Activated T-helper 17 cell treated with anti-CD3 and anti-CD28 coated beads, Interleukin-2, amount 50 U/mL, for 72 hours (primary cell): Measurements from ENCODE around the gene OTC. TPM values are rescaled to one million over a fixed set of nuclear protein-coding genes. Genes with fewer than 3 reads are reported as not detected.

Source experiments
- ATAC-seq: fragments of 150-1000 bp; cut with Tn5 transposase; replicated peaks from 2 replicates; pipeline ENCODE4 v1.10.0; 2021; ENCODE audit warnings: mild to moderate bottlenecking, moderate library complexity
- H3K27ac Mint-ChIP-seq: one replicate; pipeline ENCODE4 v1.8.0; 2022; ENCODE audit warnings: mixed read lengths
- H3K27me3 Mint-ChIP-seq: one replicate; pipeline ENCODE4 v1.8.0; 2022; ENCODE audit warnings: mixed read lengths
- H3K36me3 Mint-ChIP-seq: one replicate; pipeline ENCODE4 v1.8.0; 2022; ENCODE audit warnings: low read depth, mild to moderate bottlenecking, mixed read lengths
- H3K4me1 Mint-ChIP-seq: one replicate; pipeline ENCODE4 v1.8.0; 2022; ENCODE audit warnings: mixed read lengths
- H3K4me3 Mint-ChIP-seq: one replicate; pipeline ENCODE4 v1.8.0; 2022; ENCODE audit warnings: mild to moderate bottlenecking, mixed read lengths
- H3K9me3 Mint-ChIP-seq: one replicate; pipeline ENCODE4 v1.8.0; 2022; ENCODE audit warnings: mixed read lengths
- total RNA-seq, 2 donors: library from RNA; stranded (reverse); gene quantifications; one replicate each; pipeline ENCODE4 v1.2.3, GENCODE V29; 2022

The OTC gene
- total RNA-seq, 2 donors from 2014 or later, result 0.21 TPM; not detected in 1

- Mint-ChIP-seq H3K4me3 (no peak overlapping the region), H3K9me3 (no peaks in the 10 kb centered on the region)
- no peak for ATAC-seq
Observed at GRCh38 chrX:38336538-38337240, 15.7 kb upstream of the OTC start.

DNA sequence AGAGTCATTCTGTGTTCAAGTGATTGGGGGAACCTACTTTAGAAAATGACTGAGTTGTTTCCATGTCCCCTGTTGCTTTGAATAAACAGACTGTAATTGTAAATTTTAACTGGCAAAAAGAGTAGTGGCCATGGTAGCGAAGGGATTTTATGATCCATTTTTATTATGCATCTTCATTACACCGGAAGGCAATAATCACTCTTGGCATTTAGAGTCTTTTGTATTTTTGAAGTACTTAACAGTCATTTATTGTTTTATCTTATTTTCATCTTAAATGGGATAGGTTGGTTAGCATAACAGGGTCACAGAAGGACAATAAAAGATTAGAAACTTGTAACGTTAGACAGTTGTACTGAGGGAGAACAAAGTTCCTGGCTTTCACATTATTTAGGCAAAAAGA, 11.0 kb upstream of the OTC start:
- Mint-ChIP-seq H3K9me3 (no peaks in the 10 kb centered on the region), H3K36me3 (no peaks in the 10 kb centered on the region), H3K27me3 (no peaks in the 10 kb centered on the region), H3K4me3 (no peak overlapping the region), H3K4me1 (no peaks in the 10 kb centered on the region), H3K27ac (no peak overlapping the region)
- ATAC-seq, result no peak

More at GRCh38 chrX:38336538-38337240, 15.7 kb upstream of the OTC start:
- H3K4me1 Mint-ChIP-seq, result no peaks in the 10 kb centered on the region
- no peaks in the 10 kb centered on the region for H3K27me3 Mint-ChIP-seq
- no peak overlapping the region for H3K27ac Mint-ChIP-seq
- H3K36me3 Mint-ChIP-seq, result no peaks in the 10 kb centered on the region

- no peaks in the 10 kb centered on the region for H3K27me3 Mint-ChIP-seq
- H3K36me3 Mint-ChIP-seq, result no peaks in the 10 kb centered on the region
- no peaks in the 10 kb centered on the region for H3K4me1 Mint-ChIP-seq
- no peak for ATAC-seq
- no peak overlapping the region for H3K4me3 Mint-ChIP-seq
- H3K9me3 Mint-ChIP-seq, result no peaks in the 10 kb centered on the region
- no peak overlapping the region for H3K27ac Mint-ChIP-seq
Observed at GRCh38 chrX:38342853-38343778, 9.3 kb upstream of the OTC start.

DNA sequence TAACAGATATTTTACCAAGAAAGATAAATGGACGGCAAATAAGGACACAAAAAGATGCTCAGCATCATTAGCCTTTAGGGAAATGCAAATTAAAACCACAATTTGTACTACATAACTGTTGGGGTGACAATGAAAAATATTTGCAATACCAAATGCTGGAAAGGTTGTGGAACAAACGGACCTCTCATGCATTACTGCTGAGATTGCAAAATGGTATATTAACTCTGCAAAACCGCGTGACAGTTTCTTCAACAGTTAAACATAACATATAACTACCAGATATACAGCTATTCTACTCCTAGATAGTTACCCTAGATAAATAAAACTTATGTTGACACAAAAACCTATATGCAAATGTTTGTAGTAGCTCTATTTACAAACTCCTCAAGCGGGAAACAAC, 6.3 kb upstream of the OTC start:
- peaks cover 7% of the 10 kb centered on the region for H3K27me3 Mint-ChIP-seq
- no peaks in the 10 kb centered on the region for H3K36me3 Mint-ChIP-seq
- H3K27ac Mint-ChIP-seq, result no peak overlapping the region
- ATAC-seq, result no peak
- no peaks in the 10 kb centered on the region for H3K9me3 Mint-ChIP-seq
- no peak overlapping the region for H3K4me3 Mint-ChIP-seq
- no peaks in the 10 kb centered on the region for H3K4me1 Mint-ChIP-seq

DNA sequence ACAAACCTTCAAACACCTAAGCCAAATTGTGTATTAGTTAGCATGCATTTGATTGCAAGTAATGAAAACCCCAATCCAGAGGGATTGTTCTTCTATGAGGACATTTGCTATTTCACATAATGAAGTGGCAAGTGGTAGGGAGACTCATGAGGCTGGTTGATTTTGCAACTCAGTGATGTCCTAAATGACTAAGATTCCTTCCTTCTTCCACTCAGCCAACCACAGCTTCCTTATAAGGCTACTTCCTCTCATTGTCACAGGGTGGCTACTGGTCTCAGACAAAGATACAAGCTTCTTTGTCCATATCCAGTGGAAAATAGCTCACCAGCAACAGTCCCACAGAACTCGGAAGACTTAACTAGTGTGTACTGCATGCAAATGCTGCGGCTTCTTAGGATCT, 5.3 kb upstream of the OTC start:
- H3K4me3 Mint-ChIP-seq, result no peak overlapping the region
- H3K9me3 Mint-ChIP-seq, result no peaks in the 10 kb centered on the region
- H3K27ac Mint-ChIP-seq, result no peak overlapping the region
- H3K36me3 Mint-ChIP-seq, result no peaks in the 10 kb centered on the region
- peak; percentile 78 for ATAC-seq
- peaks cover 7% of the 10 kb centered on the region for H3K27me3 Mint-ChIP-seq
- H3K4me1 Mint-ChIP-seq, result no peaks in the 10 kb centered on the region

GRCh38 chrX:38351346-38351745, 1.1 kb upstream of the OTC start:
- Mint-ChIP-seq H3K9me3 (no peaks in the 10 kb centered on the region), H3K27me3 (peaks cover 7% of the 10 kb centered on the region), H3K4me3 (no peak overlapping the region), H3K27ac (no peak overlapping the region), H3K4me1 (no peaks in the 10 kb centered on the region), H3K36me3 (no peaks in the 10 kb centered on the region)
- no peak for ATAC-seq

DNA sequence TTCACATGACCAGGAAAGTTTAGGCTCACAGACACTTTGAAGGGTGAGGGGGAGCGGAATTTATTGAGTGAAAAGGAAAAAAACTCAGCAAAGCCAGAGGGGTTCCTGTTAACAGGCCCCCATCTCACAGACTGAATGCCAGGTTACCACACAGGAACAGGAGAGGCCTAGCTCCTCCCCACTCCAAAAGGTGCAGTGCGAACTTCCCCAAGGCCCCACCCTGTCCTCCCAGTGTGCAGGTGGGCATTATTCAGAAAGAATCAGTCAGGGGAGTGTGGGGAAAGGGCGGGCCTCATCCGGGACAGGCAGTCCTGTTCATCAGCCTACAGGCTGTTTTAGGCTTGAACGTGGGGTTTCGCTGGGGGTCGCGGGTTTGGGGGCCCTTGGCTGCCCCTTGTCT, 4.0 kb downstream of the OTC start:
- Mint-ChIP-seq H3K9me3 (no peaks in the 10 kb centered on the region), H3K27me3 (no peaks in the 10 kb centered on the region), H3K36me3 (no peaks in the 10 kb centered on the region), H3K27ac (no peak overlapping the region), H3K4me3 (no peak overlapping the region), H3K4me1 (no peaks in the 10 kb centered on the region)
- ATAC-seq, result no peak

DNA sequence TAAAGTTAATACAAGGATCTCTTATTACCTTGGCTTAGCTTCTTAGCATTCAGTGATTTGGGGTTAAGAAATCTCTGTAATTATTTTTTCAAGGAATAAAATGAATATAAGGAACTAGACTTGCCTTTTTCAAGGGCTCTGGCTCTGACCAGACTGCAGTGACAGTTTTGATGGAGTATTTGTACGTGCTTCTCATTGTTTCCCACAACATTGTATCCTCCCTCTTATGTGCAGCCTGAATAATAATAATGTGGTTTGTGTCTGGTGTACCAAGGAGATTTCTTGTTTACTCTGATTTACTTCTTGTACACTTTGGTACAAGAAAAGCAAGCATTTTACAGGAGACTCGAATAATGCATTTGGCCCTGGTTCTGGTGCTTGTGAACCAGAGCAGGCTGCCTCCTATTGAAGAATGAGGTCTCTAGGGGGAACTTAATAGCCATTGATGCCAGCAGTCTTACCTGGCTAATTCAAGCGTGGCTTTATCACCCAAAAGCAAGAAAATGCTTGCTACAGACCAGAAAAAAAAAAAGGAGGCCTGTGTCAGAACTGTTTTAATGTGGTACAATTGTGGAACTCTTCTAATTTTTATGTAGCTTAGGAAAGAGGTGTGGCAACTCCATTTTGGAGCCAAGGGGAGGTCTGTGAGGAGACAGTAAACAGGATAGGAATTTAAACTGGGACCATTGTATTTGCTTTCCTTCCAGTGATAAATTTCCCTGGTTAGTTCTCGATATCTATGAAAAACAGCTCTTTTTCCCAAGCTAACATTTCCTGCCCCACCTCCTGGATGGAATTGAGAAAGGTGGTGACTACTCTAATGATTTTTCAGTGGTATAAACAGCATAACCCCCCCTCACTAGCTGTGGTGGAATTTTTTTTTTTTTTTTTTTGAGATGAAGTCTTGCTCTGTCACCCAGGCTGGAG, 5.6 kb downstream of the OTC start:
- no peak for ATAC-seq
- no peaks in the 10 kb centered on the region for H3K4me1 Mint-ChIP-seq
- H3K36me3 Mint-ChIP-seq, result no peaks in the 10 kb centered on the region
- H3K27ac Mint-ChIP-seq, result no peak overlapping the region
- no peaks in the 10 kb centered on the region for H3K9me3 Mint-ChIP-seq
- no peaks in the 10 kb centered on the region for H3K27me3 Mint-ChIP-seq
- H3K4me3 Mint-ChIP-seq, result no peak overlapping the region

GRCh38 chrX:38363046-38363445, 10.6 kb downstream of the OTC start:
- H3K36me3 Mint-ChIP-seq, result no peaks in the 10 kb centered on the region

DNA sequence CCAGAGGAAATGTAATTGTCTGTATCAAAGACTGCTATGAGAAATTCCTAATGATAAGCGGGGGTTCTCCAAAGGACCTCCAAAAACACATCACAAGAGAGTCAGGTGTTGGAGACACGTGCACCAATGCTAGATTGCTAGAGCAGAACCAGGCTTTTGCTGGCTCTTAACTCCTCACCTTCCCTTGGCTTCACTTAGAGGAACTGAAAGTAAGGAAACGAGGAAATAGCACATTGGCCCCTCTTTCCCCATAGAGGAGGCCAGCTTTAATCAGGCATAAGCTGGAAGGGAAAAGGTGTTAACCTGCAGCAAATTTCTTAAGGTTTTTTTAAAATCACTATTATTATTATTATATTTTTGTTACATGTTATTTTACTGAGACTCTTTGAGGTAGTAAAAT, 13.6 kb downstream of the OTC start:
- no peak for ATAC-seq
- Mint-ChIP-seq H3K27ac (no peak overlapping the region), H3K27me3 (no peaks in the 10 kb centered on the region), H3K9me3 (no peaks in the 10 kb centered on the region), H3K36me3 (no peaks in the 10 kb centered on the region), H3K4me1 (no peaks in the 10 kb centered on the region), H3K4me3 (no peak overlapping the region)

More at GRCh38 chrX:38363046-38363445, 10.6 kb downstream of the OTC start:
- Mint-ChIP-seq H3K4me1 (no peaks in the 10 kb centered on the region), H3K9me3 (no peaks in the 10 kb centered on the region), H3K27ac (no peak overlapping the region), H3K4me3 (no peak overlapping the region), H3K27me3 (no peaks in the 10 kb centered on the region)
- no peak for ATAC-seq

DNA sequence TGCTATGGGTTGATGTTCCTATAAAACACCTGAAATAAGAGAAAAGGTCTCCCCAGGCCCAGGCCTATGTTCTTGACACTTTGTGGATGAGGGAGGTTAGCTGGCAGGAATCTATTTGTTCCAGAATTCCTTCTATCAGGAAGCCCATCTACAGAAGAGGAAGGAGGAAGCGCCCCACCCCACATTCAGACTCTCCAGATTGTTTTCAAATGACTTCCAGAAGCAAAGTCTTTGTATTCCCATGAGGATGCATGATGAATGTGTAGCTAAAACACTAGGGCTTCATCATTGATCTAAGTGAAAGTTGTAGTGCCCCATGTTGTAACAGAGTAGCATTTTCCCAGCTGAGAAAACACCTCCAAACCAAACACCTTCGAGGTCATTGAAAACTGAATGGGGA, 16.4 kb downstream of the OTC start:
- H3K9me3 Mint-ChIP-seq, result no peaks in the 10 kb centered on the region
- H3K27me3 Mint-ChIP-seq, result peaks cover 7% of the 10 kb centered on the region
- H3K4me1 Mint-ChIP-seq, result no peaks in the 10 kb centered on the region
- no peak overlapping the region for H3K4me3 Mint-ChIP-seq
- no peak for ATAC-seq
- no peaks in the 10 kb centered on the region for H3K36me3 Mint-ChIP-seq
- H3K27ac Mint-ChIP-seq, result no peak overlapping the region

GRCh38 chrX:38371641-38372040, 19.2 kb downstream of the OTC start:
- Mint-ChIP-seq H3K27ac (no peak overlapping the region), H3K4me3 (no peak overlapping the region), H3K36me3 (no peaks in the 10 kb centered on the region), H3K4me1 (no peaks in the 10 kb centered on the region), H3K27me3 (peaks cover 7% of the 10 kb centered on the region), H3K9me3 (no peaks in the 10 kb centered on the region)
- no peak for ATAC-seq

DNA sequence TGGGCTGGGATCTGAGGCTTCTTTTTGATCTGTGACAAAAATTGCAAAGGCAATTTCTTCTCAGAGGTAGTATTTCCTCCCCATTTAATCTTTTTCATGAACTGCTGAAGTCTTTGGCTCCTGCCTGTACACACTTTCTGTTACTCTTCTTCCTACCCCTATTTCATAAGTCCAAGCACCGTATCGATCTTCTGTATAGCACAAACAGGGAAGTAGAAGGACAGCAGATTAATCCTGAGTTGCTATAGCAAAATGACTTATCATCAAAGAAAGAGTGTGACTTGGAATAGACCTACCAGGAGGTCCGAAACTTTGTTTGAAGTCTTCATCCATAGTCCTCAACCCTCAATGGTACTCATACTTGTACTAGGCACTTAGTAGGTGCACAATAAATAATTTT, 22.0 kb downstream of the OTC start:
- H3K27me3 Mint-ChIP-seq, result peaks cover 10% of the 10 kb centered on the region
- no peak overlapping the region for H3K4me3 Mint-ChIP-seq
- H3K36me3 Mint-ChIP-seq, result no peaks in the 10 kb centered on the region
- ATAC-seq, result no peak
- no peak overlapping the region for H3K27ac Mint-ChIP-seq
- no peaks in the 10 kb centered on the region for H3K4me1 Mint-ChIP-seq
- H3K9me3 Mint-ChIP-seq, result no peaks in the 10 kb centered on the region

- Mint-ChIP-seq H3K27ac (no peak overlapping the region), H3K36me3 (no peaks in the 10 kb centered on the region), H3K4me1 (no peaks in the 10 kb centered on the region), H3K27me3 (peaks cover 10% of the 10 kb centered on the region), H3K9me3 (no peaks in the 10 kb centered on the region), H3K4me3 (no peak overlapping the region)
- no peak for ATAC-seq
Observed at GRCh38 chrX:38375891-38376290, 23.5 kb downstream of the OTC start.
